Measurements from ENCODE around the gene CDH4.

Gene CDH4

DNA sequence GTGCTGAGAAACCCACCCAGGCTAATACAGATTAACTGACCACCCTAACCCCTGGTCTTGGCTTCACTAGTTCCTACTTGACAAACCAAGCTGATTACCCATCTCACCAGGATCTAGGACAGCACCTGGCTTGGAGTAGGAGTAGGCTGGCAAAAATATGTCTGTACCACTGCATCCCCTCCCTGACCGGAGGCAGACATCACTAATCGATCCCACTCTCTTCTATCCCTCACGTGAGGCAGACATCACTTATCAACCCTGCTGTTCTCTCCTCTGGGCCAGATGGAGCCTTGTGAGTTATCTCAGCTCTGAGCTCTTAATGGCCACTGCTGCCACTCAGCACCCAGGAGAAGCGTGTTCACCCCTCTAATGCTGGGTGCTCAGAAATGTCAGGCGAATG lies 324.3 kb downstream of the CDH4 start:
- no peak overlapping the region for H3K9ac ChIP-seq (ENCODE audit: low read length)
- H3F3A ChIP-seq (ENCODE audit: insufficient read depth): no peaks in the 10 kb centered on the region
- no peak overlapping the region for H3K4me3 ChIP-seq (ENCODE audit: insufficient read depth, low read length, poor library complexity, severe bottlenecking)
- no peak overlapping the region for H3K27ac ChIP-seq (ENCODE audit: low read depth, low read length)
- H3K36me3 ChIP-seq (ENCODE audit: low read length): no peaks in the 10 kb centered on the region
- H3K9me3 ChIP-seq (ENCODE audit: insufficient read depth, low read length): no peaks in the 10 kb centered on the region
- no peaks in the 10 kb centered on the region for H3K27me3 ChIP-seq (ENCODE audit: low read length)
- no peak overlapping the region for H3K4me2 ChIP-seq (ENCODE audit: low read depth, low read length, poor library complexity, severe bottlenecking)
- TF ChIP-seq EZH2phosphoT487 (conservative IDR thresholded peaks at IDR 0.05; ENCODE audit: low read length): no peak
- TF ChIP-seq, protein P1, sequence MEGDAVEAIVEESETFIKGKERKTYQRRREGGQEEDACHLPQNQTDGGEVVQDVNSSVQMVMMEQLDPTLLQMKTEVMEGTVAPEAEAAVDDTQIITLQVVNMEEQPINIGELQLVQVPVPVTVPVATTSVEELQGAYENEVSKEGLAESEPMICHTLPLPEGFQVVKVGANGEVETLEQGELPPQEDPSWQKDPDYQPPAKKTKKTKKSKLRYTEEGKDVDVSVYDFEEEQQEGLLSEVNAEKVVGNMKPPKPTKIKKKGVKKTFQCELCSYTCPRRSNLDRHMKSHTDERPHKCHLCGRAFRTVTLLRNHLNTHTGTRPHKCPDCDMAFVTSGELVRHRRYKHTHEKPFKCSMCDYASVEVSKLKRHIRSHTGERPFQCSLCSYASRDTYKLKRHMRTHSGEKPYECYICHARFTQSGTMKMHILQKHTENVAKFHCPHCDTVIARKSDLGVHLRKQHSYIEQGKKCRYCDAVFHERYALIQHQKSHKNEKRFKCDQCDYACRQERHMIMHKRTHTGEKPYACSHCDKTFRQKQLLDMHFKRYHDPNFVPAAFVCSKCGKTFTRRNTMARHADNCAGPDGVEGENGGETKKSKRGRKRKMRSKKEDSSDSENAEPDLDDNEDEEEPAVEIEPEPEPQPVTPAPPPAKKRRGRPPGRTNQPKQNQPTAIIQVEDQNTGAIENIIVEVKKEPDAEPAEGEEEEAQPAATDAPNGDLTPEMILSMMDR (IDR thresholded peaks at IDR 0.05; ENCODE audit: insufficient read depth, low read length, poor library complexity, severe bottlenecking): no peak
- no peak overlapping the region for H2AFZ ChIP-seq (ENCODE audit: low read depth, low read length, severe bottlenecking)
- no peaks in the 10 kb centered on the region for H4K20me1 ChIP-seq (ENCODE audit: low read depth, low read length)
- no peaks in the 10 kb centered on the region for H3K79me2 ChIP-seq (ENCODE audit: insufficient read depth, low read length)
- H3K9me2 ChIP-seq (replicated peaks; ENCODE audit: insufficient read depth, low read length): no peaks in the 10 kb centered on the region

DNA sequence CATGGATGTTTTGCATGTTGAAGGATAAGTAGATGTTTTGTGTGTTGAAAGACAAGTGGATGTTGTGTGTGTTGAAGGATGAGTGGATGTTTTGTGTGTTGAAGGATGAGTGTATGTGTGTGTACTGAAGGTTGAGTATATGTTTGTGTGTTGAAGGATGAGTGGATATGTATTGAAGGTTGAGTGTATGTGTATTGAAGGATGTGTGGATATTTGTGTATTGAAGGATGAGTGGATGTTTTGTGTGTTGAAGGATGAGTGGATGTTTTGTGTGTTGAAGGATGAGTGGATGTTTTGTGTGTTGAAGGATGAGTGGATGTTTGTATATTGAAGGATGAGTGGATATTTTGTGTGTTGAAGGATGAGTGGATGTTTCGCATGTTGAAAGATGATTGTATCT lies 325.0 kb downstream of the CDH4 start:
- Histone ChIP-seq H3K27ac (ENCODE audit: low read depth, low read length) (no peak overlapping the region), H3K9me2 (replicated peaks; ENCODE audit: insufficient read depth, low read length) (no peaks in the 10 kb centered on the region), H3F3A (ENCODE audit: insufficient read depth) (no peaks in the 10 kb centered on the region), H3K9me3 (ENCODE audit: insufficient read depth, low read length) (no peaks in the 10 kb centered on the region), H3K79me2 (ENCODE audit: insufficient read depth, low read length) (no peaks in the 10 kb centered on the region), H3K27me3 (ENCODE audit: low read length) (no peaks in the 10 kb centered on the region), H2AFZ (ENCODE audit: low read depth, low read length, severe bottlenecking) (no peak overlapping the region), H3K36me3 (ENCODE audit: low read length) (no peaks in the 10 kb centered on the region), H3K9ac (ENCODE audit: low read length) (no peak overlapping the region), H4K20me1 (ENCODE audit: low read depth, low read length) (no peaks in the 10 kb centered on the region), H3K4me2 (ENCODE audit: low read depth, low read length, poor library complexity, severe bottlenecking) (no peak overlapping the region), H3K4me3 (ENCODE audit: insufficient read depth, low read length, poor library complexity, severe bottlenecking) (no peak overlapping the region)
- TF ChIP-seq EZH2phosphoT487 (conservative IDR thresholded peaks at IDR 0.05; ENCODE audit: low read length): no peak
- TF ChIP-seq, protein P1 (IDR thresholded peaks at IDR 0.05; ENCODE audit: insufficient read depth, low read length, poor library complexity, severe bottlenecking): no peak

DNA sequence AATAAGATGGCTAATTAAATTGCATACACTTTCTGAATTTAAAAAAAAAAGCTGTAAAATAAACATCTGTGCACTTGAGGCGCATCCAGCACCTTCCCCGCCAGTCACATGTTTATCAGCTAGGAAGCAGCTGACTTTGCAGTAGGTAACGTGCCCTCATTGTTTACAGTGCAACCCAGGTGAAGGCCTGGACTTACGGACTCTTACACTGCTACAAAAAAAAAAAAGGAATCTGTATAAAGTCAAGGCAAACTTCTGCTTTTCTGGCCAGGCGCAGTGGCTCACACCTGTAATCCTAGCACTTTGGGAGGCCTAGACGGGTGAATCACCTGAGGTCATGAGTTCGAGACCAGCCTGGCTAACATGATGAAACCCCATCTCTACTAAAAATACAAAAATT lies 327.8 kb downstream of the CDH4 start:
- no peak overlapping the region for H3K4me3 ChIP-seq (ENCODE audit: insufficient read depth, low read length, poor library complexity, severe bottlenecking)
- no peaks in the 10 kb centered on the region for H3F3A ChIP-seq (ENCODE audit: insufficient read depth)
- H3K4me2 ChIP-seq (ENCODE audit: low read depth, low read length, poor library complexity, severe bottlenecking): no peak overlapping the region
- no peaks in the 10 kb centered on the region for H4K20me1 ChIP-seq (ENCODE audit: low read depth, low read length)
- H3K79me2 ChIP-seq (ENCODE audit: insufficient read depth, low read length): no peaks in the 10 kb centered on the region
- no peaks in the 10 kb centered on the region for H3K9me3 ChIP-seq (ENCODE audit: insufficient read depth, low read length)
- TF ChIP-seq, protein P1 (IDR thresholded peaks at IDR 0.05; ENCODE audit: insufficient read depth, low read length, poor library complexity, severe bottlenecking): no peak
- TF ChIP-seq EZH2phosphoT487 (conservative IDR thresholded peaks at IDR 0.05; ENCODE audit: low read length): no peak
- H3K27ac ChIP-seq (ENCODE audit: low read depth, low read length): no peak overlapping the region
- H3K27me3 ChIP-seq (ENCODE audit: low read length): no peaks in the 10 kb centered on the region
- H3K9ac ChIP-seq (ENCODE audit: low read length): no peak overlapping the region
- H3K9me2 ChIP-seq (replicated peaks; ENCODE audit: insufficient read depth, low read length): no peaks in the 10 kb centered on the region
- H2AFZ ChIP-seq (ENCODE audit: low read depth, low read length, severe bottlenecking): no peak overlapping the region
- H3K36me3 ChIP-seq (ENCODE audit: low read length): no peaks in the 10 kb centered on the region
